HCT116 (cell line): ENCODE results near the gene CFAP54.

Source experiments
- EZH2phosphoT487 ChIP-seq: fragments of 200-600 bp; IDR thresholded peaks from 2 replicates; pipeline ENCODE4 v1.6.1; 2018; ENCODE audit warnings: antibody characterized with exemption, borderline replicate concordance
- POLR2A ChIP-seq: IDR thresholded peaks from 2 replicates; pipeline ENCODE4 v1.7.0; 2011; ENCODE audit warnings: borderline replicate concordance; ENCODE audit not compliant: insufficient read depth, insufficient read length; ENCODE audit errors: extremely low read depth
- TCF7L2 ChIP-seq: IDR thresholded peaks from 2 replicates; pipeline ENCODE4 v1.7.0; 2011; ENCODE audit warnings: borderline replicate concordance, inconsistent platforms; ENCODE audit not compliant: insufficient read depth, insufficient read length; ENCODE audit errors: extremely low read depth
- ZFX ChIP-seq: fragments of 450-650 bp; IDR thresholded peaks from 2 replicates; pipeline ENCODE4 v1.6.1; 2017

DNA sequence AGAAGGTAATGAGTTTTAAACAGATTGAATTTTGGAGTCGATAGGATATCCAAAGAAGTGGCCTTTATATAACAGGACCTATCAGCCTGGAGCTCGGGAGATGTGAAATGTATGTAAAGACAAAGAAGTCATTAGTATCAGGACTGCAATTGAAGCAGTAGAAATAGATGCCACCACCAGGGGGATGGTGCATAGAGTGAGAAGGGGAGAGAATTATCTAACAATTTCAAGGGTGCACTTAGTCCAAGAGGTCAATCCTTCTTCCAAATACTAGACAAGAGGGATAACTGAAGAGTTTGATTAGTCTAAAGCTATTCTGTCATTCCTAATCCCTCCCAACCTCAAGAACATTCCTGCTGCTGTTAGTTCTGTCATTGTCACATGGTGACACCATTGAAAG is 127.8 kb downstream of the CFAP54 start:
- TF ChIP-seq ZFX (no peak), POLR2A (no peak), EZH2phosphoT487 (no peak), TCF7L2 (no peak)
